ENCODE measurements around the gene HOXA9.

HOXA9 gene

GRCh38 chr7:27156916-27157701 lies 8.2 kb downstream of the HOXA9 start:
- Histone ChIP-seq H3K4me2 (ENCODE audit: insufficient read depth, low read length, poor library complexity, severe bottlenecking) (no peak overlapping the region), H2AFZ (ENCODE audit: low read length) (peak overlapping the region; percentile 79), H3K4ac (ENCODE audit: low read length) (no peak overlapping the region), H4K8ac (ENCODE audit: low read depth, low read length) (no peak overlapping the region), H3K14ac (ENCODE audit: low read length) (no peak overlapping the region), H2AK5ac (ENCODE audit: low read depth, low read length) (no peak overlapping the region), H3K4me3 (ENCODE audit: low read length in 2 of 2) (no peak overlapping the region), H3K27ac (replicated peaks; ENCODE audit: low read length) (no peak overlapping the region), H3K27me3 (ENCODE audit: control insufficient read depth in 3 of 3, insufficient read depth in 3 of 3, low read depth in 1 of 3, low read length in 3 of 3) (peaks cover 80 to 98% (median 94%) of the 10 kb centered on the region in 3 experiments), H2BK120ac (ENCODE audit: low read depth, low read length) (no peak overlapping the region), H3K9me3 (replicated peaks in 1 of 2; ENCODE audit: control insufficient read depth in 2 of 2, insufficient read depth in 1 of 2, low read depth in 1 of 2, low read length in 2 of 2) (peaks cover 25 to 38% of the 10 kb centered on the region in 2 donors), H3K4me1 (ENCODE audit: control insufficient read depth in 2 of 2, insufficient read depth in 1 of 2, low read depth in 1 of 2, low read length in 2 of 2) (no peaks in the 10 kb centered on the region), H2BK12ac (ENCODE audit: low read length) (no peak overlapping the region), H2BK15ac (ENCODE audit: low read length) (no peak overlapping the region), H4K91ac (ENCODE audit: low read depth, low read length, poor library complexity) (no peak overlapping the region), H3K79me1 (ENCODE audit: low read depth, low read length) (peaks cover 2% of the 10 kb centered on the region), H3K36me3 (replicated peaks in 1 of 2; ENCODE audit: control insufficient read depth in 2 of 2, insufficient read depth in 2 of 2, low read length in 2 of 2) (no peaks in the 10 kb centered on the region), H2BK5ac (ENCODE audit: low read length) (no peak overlapping the region), H3K9ac (ENCODE audit: low read depth, low read length, poor library complexity) (no peak overlapping the region), H3K18ac (ENCODE audit: low read length) (no peak overlapping the region), H3K23ac (ENCODE audit: low read depth, low read length, poor library complexity) (no peak overlapping the region)
- WGBS, 2 donors (ENCODE audit: extremely low coverage in 2 of 2, insufficient read length in 2 of 2, insufficient replicate concordance in 1 of 2) = no CpG with 5 or more reads among the region's 30 CpGs
- no peak for DNase-seq (ENCODE audit: low spot score)

DNA sequence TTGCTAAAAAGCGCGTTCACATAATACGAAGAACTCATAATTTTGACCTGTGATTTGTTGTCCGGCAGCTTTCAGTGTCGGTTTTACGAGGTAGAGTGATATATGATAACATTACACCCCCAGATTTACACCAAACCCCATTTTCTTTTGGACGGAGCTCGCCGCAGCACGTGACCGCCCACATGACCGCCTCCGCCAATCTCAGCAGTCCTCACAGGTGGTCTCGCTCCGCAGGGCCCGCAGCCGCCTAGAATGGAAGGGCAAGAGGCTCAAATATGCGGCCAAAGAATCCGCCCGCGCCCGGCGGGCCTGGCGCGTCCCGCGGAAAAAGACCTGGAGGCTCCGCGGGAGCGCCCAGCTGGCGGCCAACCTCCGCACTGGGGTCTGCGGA lies 8.8 kb downstream of the HOXA9 start, which contains the start of gene HOXA7:
TSS of gene HOXA7 (minus strand) at position 168 of the 391 bp plus-strand sequence. CDS start at position 38, 130 bp downstream.
- H4K91ac ChIP-seq (ENCODE audit: low read depth, low read length, poor library complexity) = no peak within 1 kb of the TSS
- no peak within 1 kb of the TSS for H3K27ac ChIP-seq (replicated peaks; ENCODE audit: low read length)
- H3K79me1 ChIP-seq (ENCODE audit: low read depth, low read length) = no peaks in the 10 kb centered on the region
- H3K4ac ChIP-seq (ENCODE audit: low read length) = no peak within 1 kb of the TSS
- H3K4me2 ChIP-seq (ENCODE audit: insufficient read depth, low read length, poor library complexity, severe bottlenecking) = peak within 1 kb of the TSS; percentile 23
- H3K4me3 ChIP-seq (ENCODE audit: low read length in 2 of 2) = peak within 1 kb of the TSS in 1 of 2 donors; percentile 26
- H3K4me1 ChIP-seq (ENCODE audit: control insufficient read depth in 2 of 2, insufficient read depth in 1 of 2, low read depth in 1 of 2, low read length in 2 of 2) = no peaks in the 10 kb centered on the region
- no peak within 1 kb of the TSS for H3K23ac ChIP-seq (ENCODE audit: low read depth, low read length, poor library complexity)
- peaks cover 25 to 40% of the 10 kb centered on the region in 2 donors for H3K9me3 ChIP-seq (replicated peaks in 1 of 2; ENCODE audit: control insufficient read depth in 2 of 2, insufficient read depth in 1 of 2, low read depth in 1 of 2, low read length in 2 of 2)
- no peak within 1 kb of the TSS for H2BK12ac ChIP-seq (ENCODE audit: low read length)
- H2BK5ac ChIP-seq (ENCODE audit: low read length) = no peak within 1 kb of the TSS
- no peaks in the 10 kb centered on the region for H3K36me3 ChIP-seq (replicated peaks in 1 of 2; ENCODE audit: control insufficient read depth in 2 of 2, insufficient read depth in 2 of 2, low read length in 2 of 2)
- no peak within 1 kb of the TSS for H3K14ac ChIP-seq (ENCODE audit: low read length)
- no peak within 1 kb of the TSS for H2AK5ac ChIP-seq (ENCODE audit: low read depth, low read length)
- H2BK15ac ChIP-seq (ENCODE audit: low read length) = no peak within 1 kb of the TSS
- no peak within 1 kb of the TSS for H3K9ac ChIP-seq (ENCODE audit: low read depth, low read length, poor library complexity)
- no peak for DNase-seq (ENCODE audit: low spot score)
- H2BK120ac ChIP-seq (ENCODE audit: low read depth, low read length) = no peak within 1 kb of the TSS
- no peak within 1 kb of the TSS for H4K8ac ChIP-seq (ENCODE audit: low read depth, low read length)
- no peak within 1 kb of the TSS for H3K18ac ChIP-seq (ENCODE audit: low read length)
- no CpG with 5 or more reads among the region's 33 CpGs for WGBS, 2 donors (ENCODE audit: extremely low coverage in 2 of 2, insufficient read length in 2 of 2, insufficient replicate concordance in 1 of 2)
- peaks cover 81 to 99% (median 94%) of the 10 kb centered on the region in 3 experiments for H3K27me3 ChIP-seq (ENCODE audit: control insufficient read depth in 3 of 3, insufficient read depth in 3 of 3, low read depth in 1 of 3, low read length in 3 of 3)
- peak within 1 kb of the TSS; percentile 79 for H2AFZ ChIP-seq (ENCODE audit: low read length)

- no CpG with 5 or more reads among the region's 63 CpGs for WGBS, 2 donors (ENCODE audit: extremely low coverage in 2 of 2, insufficient read length in 2 of 2, insufficient replicate concordance in 1 of 2)
- H3K27ac ChIP-seq (replicated peaks; ENCODE audit: low read length) = no peak overlapping the region
- H4K8ac ChIP-seq (ENCODE audit: low read depth, low read length) = no peak overlapping the region
- H3K4me3 ChIP-seq (ENCODE audit: low read length in 2 of 2) = peak overlapping the region in 1 of 2 donors; percentile 26
- H3K9ac ChIP-seq (ENCODE audit: low read depth, low read length, poor library complexity) = no peak overlapping the region
- H2BK5ac ChIP-seq (ENCODE audit: low read length) = no peak overlapping the region
- H3K23ac ChIP-seq (ENCODE audit: low read depth, low read length, poor library complexity) = no peak overlapping the region
- no peak overlapping the region for H2BK120ac ChIP-seq (ENCODE audit: low read depth, low read length)
- H3K27me3 ChIP-seq (ENCODE audit: control insufficient read depth in 3 of 3, insufficient read depth in 3 of 3, low read depth in 1 of 3, low read length in 3 of 3) = peaks cover 86 to 99% (median 96%) of the 10 kb centered on the region in 3 experiments
- H2BK12ac ChIP-seq (ENCODE audit: low read length) = no peak overlapping the region
- no peaks in the 10 kb centered on the region for H3K4me1 ChIP-seq (ENCODE audit: control insufficient read depth in 2 of 2, insufficient read depth in 1 of 2, low read depth in 1 of 2, low read length in 2 of 2)
- H3K18ac ChIP-seq (ENCODE audit: low read length) = no peak overlapping the region
- no peak overlapping the region for H4K91ac ChIP-seq (ENCODE audit: low read depth, low read length, poor library complexity)
- no peaks in the 10 kb centered on the region for H3K36me3 ChIP-seq (replicated peaks in 1 of 2; ENCODE audit: control insufficient read depth in 2 of 2, insufficient read depth in 2 of 2, low read length in 2 of 2)
- H3K79me1 ChIP-seq (ENCODE audit: low read depth, low read length) = no peaks in the 10 kb centered on the region
- H3K14ac ChIP-seq (ENCODE audit: low read length) = no peak overlapping the region
- H2AFZ ChIP-seq (ENCODE audit: low read length) = peak overlapping the region; percentile 79
- H2AK5ac ChIP-seq (ENCODE audit: low read depth, low read length) = no peak overlapping the region
- H3K9me3 ChIP-seq (replicated peaks in 1 of 2; ENCODE audit: control insufficient read depth in 2 of 2, insufficient read depth in 1 of 2, low read depth in 1 of 2, low read length in 2 of 2) = peaks cover 25 to 44% of the 10 kb centered on the region in 2 donors
- no peak overlapping the region for H2BK15ac ChIP-seq (ENCODE audit: low read length)
- no peak for DNase-seq (ENCODE audit: low spot score)
- H3K4ac ChIP-seq (ENCODE audit: low read length) = no peak overlapping the region
- peak overlapping the region; percentile 23 for H3K4me2 ChIP-seq (ENCODE audit: insufficient read depth, low read length, poor library complexity, severe bottlenecking)
Measured at GRCh38 chr7:27155816-27156507, 9.4 kb downstream of the HOXA9 start.
